HEK293 (cell line): ENCODE data around the gene CLEC16A.

Experiments
- CTCF ChIA-PET: fragments of 350-600 bp; formaldehyde crosslinking; extraction: SDS; loops from one replicate; lab custom pipeline; 2021; ENCODE audit warnings: antibody characterized with exemption; lab: Yijun Ruan, JAX
- POLR2A ChIA-PET: fragments of 300-600 bp; formaldehyde crosslinking; extraction: SDS; loops from one replicate; lab custom pipeline; 2020; ENCODE audit warnings: antibody characterized with exemption, inconsistent platforms; lab: Yijun Ruan, JAX
- H3K27ac ChIP-seq: fragments of 200-500 bp; sonication (Bioruptor generic); 2 replicates; pipeline ENCODE4 v1.5.1; 2014; ENCODE audit warnings: low read depth, low read length, control low read depth, inconsistent platforms; ENCODE audit errors: extremely low read depth
- H3K36me3 ChIP-seq, 2 experiments: fragments of 200-500 bp in 1 of 2; sonication (Bioruptor generic) in 1 of 2; 1 replicate in 1 of 2; 2 replicates in 1 of 2; pipeline ENCODE4 v1.5.1; 2014 to 2017; ENCODE audit warnings: inconsistent platforms in 2 of 2, low read length in 2 of 2; ENCODE audit not compliant: control insufficient read depth in 2 of 2, insufficient read depth in 1 of 2
- H3K4me1 ChIP-seq: fragments of 200-500 bp; sonication (Bioruptor generic); 2 replicates; pipeline ENCODE4 v1.5.1; 2014; ENCODE audit warnings: mild to moderate bottlenecking, low read length, inconsistent platforms; ENCODE audit not compliant: control insufficient read depth, insufficient read depth
- H3K4me3 ChIP-seq: 2 replicates; pipeline ENCODE4 v1.5.1; 2011; ENCODE audit warnings: low read depth, mild to moderate bottlenecking, control low read depth, low read length, moderate library complexity
- H3K9me3 ChIP-seq: fragments of 200-500 bp; sonication (Bioruptor generic); 2 replicates; pipeline ENCODE4 v1.5.1; 2014; ENCODE audit warnings: low read depth, low read length, inconsistent platforms; ENCODE audit not compliant: control insufficient read depth, insufficient read depth
- AEBP2 ChIP-seq: fragments of 450-650 bp; formaldehyde crosslinking; IDR thresholded peaks from 2 replicates; pipeline ENCODE4 v1.5.1; 2016; ENCODE audit warnings: missing biosample characterization, missing genetic modification characterization, borderline replicate concordance
- HOXA7 ChIP-seq: sonication (generic); formaldehyde crosslinking; IDR thresholded peaks from 2 replicates; pipeline ENCODE4 v1.8.1; 2022; ENCODE audit warnings: missing genetic modification reagents, borderline replicate concordance
- IKZF3 ChIP-seq: fragments of 450-650 bp; IDR thresholded peaks from 2 replicates; pipeline ENCODE4 v1.5.0; 2018; ENCODE audit warnings: missing biosample characterization, mild to moderate bottlenecking, missing genetic modification characterization, moderate library complexity
- MYNN ChIP-seq: fragments of 450-650 bp; formaldehyde crosslinking; IDR thresholded peaks from 2 replicates; pipeline ENCODE4 v1.5.1; 2016; ENCODE audit warnings: missing biosample characterization, missing genetic modification characterization, borderline replicate concordance
- PBX3 ChIP-seq: sonication (generic); formaldehyde crosslinking; IDR thresholded peaks from 2 replicates; pipeline ENCODE4 v1.8.1; 2022; ENCODE audit warnings: mild to moderate bottlenecking, moderate library complexity, missing genetic modification reagents
- REST ChIP-seq: fragments of 450-650 bp; formaldehyde crosslinking; IDR thresholded peaks from 2 replicates; pipeline ENCODE4 v1.5.1; 2016; ENCODE audit warnings: missing biosample characterization, missing genetic modification characterization
- ZBTB1 ChIP-seq: fragments of 450-650 bp; formaldehyde crosslinking; IDR thresholded peaks from 2 replicates; pipeline ENCODE4 v1.5.1; 2016; ENCODE audit warnings: missing biosample characterization, missing genetic modification characterization
- ZNF148 ChIP-seq: fragments of 450-650 bp; formaldehyde crosslinking; IDR thresholded peaks from 2 replicates; pipeline ENCODE4 v1.5.0; 2017; ENCODE audit warnings: missing biosample characterization, missing genetic modification characterization, borderline replicate concordance
- ZNF2 ChIP-seq: fragments of 450-650 bp; formaldehyde crosslinking; IDR thresholded peaks from 2 replicates; pipeline ENCODE4 v1.5.1; 2016; ENCODE audit warnings: missing biosample characterization, missing genetic modification characterization
- ZNF214 ChIP-seq: fragments of 450-650 bp; formaldehyde crosslinking; IDR thresholded peaks from 2 replicates; pipeline ENCODE4 v1.5.1; 2017; ENCODE audit warnings: missing biosample characterization, mild to moderate bottlenecking, missing genetic modification characterization, borderline replicate concordance
- ZNF23 ChIP-seq: fragments of 450-650 bp; formaldehyde crosslinking; IDR thresholded peaks from 2 replicates; pipeline ENCODE4 v1.5.1; 2016; ENCODE audit warnings: missing biosample characterization, missing genetic modification characterization, borderline replicate concordance
- ZNF26 ChIP-seq: fragments of 450-650 bp; formaldehyde crosslinking; IDR thresholded peaks from 2 replicates; pipeline ENCODE4 v1.5.1; 2016; ENCODE audit warnings: missing biosample characterization, missing genetic modification characterization
- ZNF350 ChIP-seq: fragments of 450-650 bp; formaldehyde crosslinking; IDR thresholded peaks from 2 replicates; pipeline ENCODE4 v1.5.0; 2017; ENCODE audit warnings: missing biosample characterization, mild to moderate bottlenecking, missing genetic modification characterization
- ZNF518A ChIP-seq: fragments of 450-650 bp; formaldehyde crosslinking; conservative IDR thresholded peaks from 2 replicates; pipeline ENCODE4 v1.5.1; 2016; ENCODE audit warnings: low read depth, missing biosample characterization, missing genetic modification characterization
- ZNF548 ChIP-seq: fragments of 450-650 bp; formaldehyde crosslinking; IDR thresholded peaks from 2 replicates; pipeline ENCODE4 v1.5.1; 2016; ENCODE audit warnings: missing biosample characterization, missing genetic modification characterization
- ZNF677 ChIP-seq: fragments of 450-650 bp; IDR thresholded peaks from 2 replicates; pipeline ENCODE4 v1.5.0; 2018; ENCODE audit warnings: missing biosample characterization, mild to moderate bottlenecking, missing genetic modification characterization, moderate library complexity
- ZSCAN18 ChIP-seq: fragments of 450-650 bp; formaldehyde crosslinking; IDR thresholded peaks from 2 replicates; pipeline ENCODE4 v1.5.1; 2016; ENCODE audit warnings: missing biosample characterization, missing genetic modification characterization
- ZSCAN23 ChIP-seq: fragments of 450-650 bp; formaldehyde crosslinking; IDR thresholded peaks from 2 replicates; pipeline ENCODE4 v1.5.1; 2016; ENCODE audit warnings: missing biosample characterization, missing genetic modification characterization

Gene CLEC16A

GRCh38 chr16:11183951-11184350 lies 239.6 kb downstream of the CLEC16A start (continued):
- TF ChIP-seq PBX3 (CRISPR knock-in tag): no peak
- no peak for TF ChIP-seq ZSCAN18 (tag by site-specific recombination)
- no peak for TF ChIP-seq ZNF148 (tag by site-specific recombination)

GRCh38 chr16:11187522-11188023 lies 243.2 kb downstream of the CLEC16A start:
- TF ChIP-seq ZBTB1 (tag by site-specific recombination) (no peak), ZNF548 (tag by site-specific recombination) (no peak), AEBP2 (tag by site-specific recombination) (no peak), IKZF3 (tag by site-specific recombination) (no peak), ZSCAN23 (tag by site-specific recombination) (no peak), ZNF677 (tag by site-specific recombination) (no peak), ZNF518A (tag by site-specific recombination) (no peak), ZNF214 (tag by site-specific recombination) (no peak), MYNN (tag by site-specific recombination) (no peak), ZNF26 (no peak), REST (tag by site-specific recombination) (no peak), ZNF23 (tag by site-specific recombination) (no peak), ZNF2 (tag by site-specific recombination) (no peak), ZNF350 (tag by site-specific recombination) (no peak), HOXA7 (CRISPR knock-in tag) (no peak)
- Histone ChIP-seq H3K4me3 (no peak overlapping the region), H3K9me3 (no peaks in the 10 kb centered on the region), H3K4me1 (no peaks in the 10 kb centered on the region), H3K27ac (no peak overlapping the region), H3K36me3 (no peaks in the 10 kb centered on the region)
- ChIA-PET POLR2A (interaction anchor here (1.1 kb wide), 1 partner anchor 69 kb away, joined by 4 read pairs; the partner anchor contains the start of gene SOCS1), CTCF (no interaction called here)
